Small intestine (tissue), 7 donors: ENCODE data around the gene AFTPH. TPM values are rescaled to one million over a fixed set of nuclear protein-coding genes. Genes with fewer than 3 reads are reported as not detected.

Source experiments
- DNase-seq, 2 donors: peaks; one replicate each; pipeline versions ENCODE4 v3.0.0 to v3.0.0-alpha.2; 2013
- FAIRE-seq: peaks from 2 replicates; lab custom pipeline; 2012; peaks lifted over from hg19 to GRCh38; lab: Jason Lieb, UNC
- H3K27ac ChIP-seq, 3 donors: one replicate each; pipeline ENCODE4 v1.5.1; 2013; ENCODE audit warnings: low read length in 2 of 3, mild to moderate bottlenecking in 2 of 3, control low read depth in 1 of 3, inconsistent platforms in 1 of 3, low read depth in 1 of 3, moderate library complexity in 1 of 3
- H3K27me3 ChIP-seq, 3 donors: one replicate each; pipeline ENCODE4 v1.6.1; 2013; ENCODE audit warnings: low read length in 3 of 3, inconsistent platforms in 1 of 3; ENCODE audit not compliant: control insufficient read depth in 3 of 3, insufficient read depth in 3 of 3
- H3K36me3 ChIP-seq, 3 donors: one replicate each; pipeline ENCODE4 v1.6.1; 2013; ENCODE audit warnings: low read length in 3 of 3, inconsistent platforms in 1 of 3, low read depth in 1 of 3, mild to moderate bottlenecking in 1 of 3, moderate library complexity in 1 of 3; ENCODE audit not compliant: control insufficient read depth in 3 of 3, insufficient read depth in 2 of 3
- H3K4me1 ChIP-seq, 3 donors: one replicate each; pipeline ENCODE4 v1.6.1; 2013; ENCODE audit warnings: low read length in 2 of 3, inconsistent platforms in 1 of 3, low read depth in 1 of 3, mild to moderate bottlenecking in 1 of 3, moderate library complexity in 1 of 3; ENCODE audit not compliant: control insufficient read depth in 3 of 3, insufficient read depth in 2 of 3
- H3K4me3 ChIP-seq, 3 donors: one replicate each; pipeline ENCODE4 v1.5.1; 2013; ENCODE audit warnings: low read length in 3 of 3, control low read depth in 1 of 3, inconsistent platforms in 1 of 3, low read depth in 1 of 3, mild to moderate bottlenecking in 1 of 3, moderate library complexity in 1 of 3
- H3K9me3 ChIP-seq, 2 donors: one replicate each; pipeline ENCODE4 v1.6.1; 2013; ENCODE audit warnings: low read depth in 1 of 2, low read length in 1 of 2; ENCODE audit not compliant: control insufficient read depth in 2 of 2, insufficient read depth in 1 of 2
- WGBS, 3 donors: extraction: QIAGEN DNeasy Blood & Tissue Kit; methylation state at CpG; one replicate each; pipeline ENCODE4 v1.1.7; 2013; 5-methylcytosine and 5-hydroxymethylcytosine counted together
- polyA plus RNA-seq, 4 donors: library from polyadenylated mRNA; stranded (reverse) in 3 of 4; unstranded in 1 of 4; fragments of 200-250 nt in 3 of 4; fragments of 120-200 nt in 1 of 4; gene quantifications; one replicate each; pipeline versions ENCODE4 v1.2.1 to v1.2.3, GENCODE V29; 2013
- donor health status: healthy with polysubstance abuse.
- donor health status: control.
- donor health status: control.
- donor health status: Bipolar disorder and iron deficiency.
- donor health status: healthy.

AFTPH gene
- polyA plus RNA-seq, 4 donors, result 27.2 to 51.0 (median 43.6) TPM

DNA sequence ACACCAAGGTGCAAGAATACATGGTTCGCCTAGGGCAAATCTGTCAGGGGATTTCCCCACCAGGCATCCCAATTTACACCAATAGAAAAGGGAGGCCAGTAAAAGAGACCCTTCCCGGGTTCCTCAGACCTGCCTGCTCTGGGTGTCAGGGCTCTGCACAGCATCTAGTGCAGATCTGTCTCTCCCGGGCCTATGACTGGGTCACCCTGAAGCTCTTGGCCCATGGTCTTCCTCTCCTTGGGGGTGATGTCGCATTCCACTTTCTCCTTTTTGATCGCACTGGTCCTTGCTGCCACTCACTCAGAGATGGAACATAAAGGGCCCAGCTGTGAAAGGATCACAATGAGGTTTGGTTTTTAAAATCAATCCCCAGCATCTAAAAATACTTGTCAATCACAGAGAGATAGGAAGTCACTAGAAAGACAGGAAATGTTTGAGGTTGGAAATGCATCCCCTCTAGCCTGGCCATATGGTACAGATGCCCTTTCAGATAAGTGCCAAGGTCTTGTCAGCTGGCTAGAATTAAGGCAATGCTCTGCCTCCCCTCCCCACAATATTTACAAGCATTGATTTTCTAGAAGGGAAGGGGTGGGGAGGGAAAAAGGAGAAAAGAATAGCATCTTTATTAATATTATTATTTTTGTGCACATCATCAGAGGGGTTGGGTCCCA, 34.9 kb upstream of the AFTPH start:
- no peak for FAIRE-seq

GRCh38 chr2:64491426-64491825, 32.7 kb upstream of the AFTPH start:
- DNase-seq, result no peak
- 65 to 78% (median 66%) methylated on average over 4 of the region's 4 CpGs for WGBS, 3 donors
- H3K27ac ChIP-seq, result no peak overlapping the region

More for the DNA sequence above, 34.9 kb upstream of the AFTPH start:
- H3K9me3 ChIP-seq, result no peaks in the 10 kb centered on the region
- DNase-seq, result no peak
- WGBS, 3 donors, result 73 to 93% (median 83%) methylated on average over 5 of the region's 5 CpGs
- no peaks in the 10 kb centered on the region for H3K36me3 ChIP-seq
- H3K27me3 ChIP-seq, result no peaks in the 10 kb centered on the region
- no peaks in the 10 kb centered on the region for H3K4me1 ChIP-seq
- H3K4me3 ChIP-seq, result no peak overlapping the region
- no peak overlapping the region for H3K27ac ChIP-seq

GRCh38 chr2:64492272-64492671, 31.9 kb upstream of the AFTPH start:
- Histone ChIP-seq H3K27me3 (no peaks in the 10 kb centered on the region), H3K4me3 (no peak overlapping the region), H3K27ac (no peak overlapping the region), H3K9me3 (no peaks in the 10 kb centered on the region), H3K36me3 (no peaks in the 10 kb centered on the region), H3K4me1 (no peaks in the 10 kb centered on the region)
- WGBS, 3 donors, result 74 to 93% (median 85%) methylated on average over 3 of the region's 3 CpGs
- no peak for DNase-seq
- no peak for FAIRE-seq

More at GRCh38 chr2:64491426-64491825, 32.7 kb upstream of the AFTPH start:
- Histone ChIP-seq H3K4me1 (no peaks in the 10 kb centered on the region), H3K4me3 (no peak overlapping the region), H3K36me3 (no peaks in the 10 kb centered on the region), H3K27me3 (no peaks in the 10 kb centered on the region), H3K9me3 (no peaks in the 10 kb centered on the region)
- FAIRE-seq, result no peak

DNA sequence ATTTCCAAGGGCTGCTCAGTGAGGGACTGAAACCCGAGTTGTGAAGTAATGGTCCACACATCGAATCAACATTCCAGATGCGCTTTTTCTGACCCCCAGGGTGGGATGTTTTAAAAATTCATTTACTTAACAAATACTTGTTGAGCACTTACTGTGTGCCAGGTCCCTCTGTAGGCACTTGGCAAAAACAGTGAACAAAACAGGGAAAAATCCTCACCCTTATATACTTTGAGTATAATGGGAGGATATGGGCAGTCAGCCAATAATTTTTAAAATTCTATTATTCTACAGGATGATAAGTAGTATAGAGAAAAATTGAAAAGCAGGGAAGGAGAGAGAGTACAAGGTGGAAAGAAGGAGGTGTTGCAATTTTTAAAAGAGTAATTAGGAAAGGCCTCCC, 31.3 kb upstream of the AFTPH start:
- no peaks in the 10 kb centered on the region for H3K36me3 ChIP-seq
- no peak overlapping the region for H3K27ac ChIP-seq
- no peaks in the 10 kb centered on the region for H3K9me3 ChIP-seq
- H3K27me3 ChIP-seq, result no peaks in the 10 kb centered on the region
- DNase-seq (no peak), FAIRE-seq (no peak)
- 88 to 94% (median 91%) methylated on average over 3 of the region's 3 CpGs for WGBS, 3 donors
- H3K4me1 ChIP-seq, result no peaks in the 10 kb centered on the region
- H3K4me3 ChIP-seq, result no peak overlapping the region

DNA sequence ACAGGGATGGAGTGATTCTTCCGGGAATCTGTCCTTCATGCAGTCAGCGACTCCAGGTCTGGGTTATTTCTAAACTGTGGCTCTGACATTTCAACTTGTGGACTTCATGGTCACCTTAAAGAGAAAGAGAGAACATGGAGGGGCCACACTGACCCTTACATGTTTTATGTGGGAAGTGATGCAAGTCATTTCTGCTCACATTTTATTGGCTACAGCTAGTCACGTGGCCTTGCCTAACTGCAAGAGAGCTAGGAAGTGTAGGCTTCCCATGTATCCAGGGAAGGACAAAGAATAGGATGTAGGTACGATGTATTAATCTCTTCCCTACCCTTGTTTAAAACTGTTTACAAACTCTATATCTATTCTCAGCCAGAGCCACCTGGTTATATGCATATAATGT, 30.3 kb upstream of the AFTPH start:
- Histone ChIP-seq H3K27ac (no peak overlapping the region), H3K36me3 (no peaks in the 10 kb centered on the region), H3K9me3 (no peaks in the 10 kb centered on the region), H3K4me1 (no peaks in the 10 kb centered on the region), H3K4me3 (no peak overlapping the region), H3K27me3 (no peaks in the 10 kb centered on the region)
- FAIRE-seq (no peak), DNase-seq (no peak)
- WGBS, 3 donors, result 82 to 92% (median 88%) methylated on average over 4 of the region's 4 CpGs

GRCh38 chr2:64498438-64498837, 25.7 kb upstream of the AFTPH start:
- H3K4me1 ChIP-seq, result no peaks in the 10 kb centered on the region

DNA sequence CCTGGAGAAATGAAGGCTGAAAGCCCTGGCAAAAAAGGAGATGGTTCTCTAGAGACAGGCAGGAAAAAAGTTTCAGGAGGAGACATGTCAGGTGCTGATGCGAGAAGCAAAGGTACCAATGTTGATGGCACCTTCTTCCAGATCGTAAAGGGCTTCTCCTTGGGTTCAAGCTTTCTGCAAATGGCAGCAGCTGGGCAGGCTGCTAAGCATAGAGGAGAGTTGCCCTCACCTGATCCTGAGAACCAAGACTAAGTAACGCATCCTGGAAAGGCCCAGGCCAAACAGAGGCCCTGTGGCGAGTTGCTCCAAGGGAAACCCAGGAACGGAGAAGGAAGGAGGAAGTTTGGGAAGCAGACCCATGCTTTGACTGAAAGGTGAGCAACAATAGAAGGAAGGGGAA, 23.6 kb upstream of the AFTPH start:
- Histone ChIP-seq H3K27ac (no peak overlapping the region), H3K4me3 (no peak overlapping the region), H3K27me3 (no peaks in the 10 kb centered on the region), H3K9me3 (no peaks in the 10 kb centered on the region), H3K36me3 (no peaks in the 10 kb centered on the region), H3K4me1 (no peaks in the 10 kb centered on the region)
- FAIRE-seq (no peak), DNase-seq (no peak)
- WGBS, 3 donors, result 84 to 91% (median 91%) methylated on average over 5 of the region's 5 CpGs

More at GRCh38 chr2:64498438-64498837, 25.7 kb upstream of the AFTPH start:
- DNase-seq (no peak), FAIRE-seq (no peak)
- Histone ChIP-seq H3K4me3 (no peak overlapping the region), H3K36me3 (no peaks in the 10 kb centered on the region), H3K9me3 (no peaks in the 10 kb centered on the region), H3K27ac (no peak overlapping the region), H3K27me3 (no peaks in the 10 kb centered on the region)
- WGBS, 3 donors, result 86 to 100% (median 92%) methylated on average over 1 of the region's 1 CpG

GRCh38 chr2:64501946-64502345, 22.2 kb upstream of the AFTPH start:
- no peaks in the 10 kb centered on the region for H3K27me3 ChIP-seq
- no peak overlapping the region for H3K4me3 ChIP-seq
- H3K27ac ChIP-seq, result no peak overlapping the region
- WGBS, 3 donors, result 56 to 89% (median 83%) methylated on average over 1 of the region's 1 CpG
- FAIRE-seq (no peak), DNase-seq (no peak)
- no peaks in the 10 kb centered on the region for H3K9me3 ChIP-seq
- H3K4me1 ChIP-seq, result no peaks in the 10 kb centered on the region
- H3K36me3 ChIP-seq, result no peaks in the 10 kb centered on the region

GRCh38 chr2:64502860-64503259, 21.3 kb upstream of the AFTPH start:
- no peak for FAIRE-seq
- H3K36me3 ChIP-seq, result no peaks in the 10 kb centered on the region
- H3K27me3 ChIP-seq, result no peaks in the 10 kb centered on the region
- H3K9me3 ChIP-seq, result no peaks in the 10 kb centered on the region
- H3K4me1 ChIP-seq, result no peaks in the 10 kb centered on the region
- H3K27ac ChIP-seq, result no peak overlapping the region
- DNase-seq, result no peak
- WGBS, 3 donors, result 83 to 95% (median 93%) methylated on average over 4 of the region's 4 CpGs
- no peak overlapping the region for H3K4me3 ChIP-seq
